ENCODE data around the gene TFAP2A. TPM values are rescaled to one million over a fixed set of nuclear protein-coding genes. Genes with fewer than 3 reads are reported as not detected.

TFAP2A gene
- total RNA-seq, 4 donors from 2014 or later, result 0.16 TPM; not detected in 3

DNA sequence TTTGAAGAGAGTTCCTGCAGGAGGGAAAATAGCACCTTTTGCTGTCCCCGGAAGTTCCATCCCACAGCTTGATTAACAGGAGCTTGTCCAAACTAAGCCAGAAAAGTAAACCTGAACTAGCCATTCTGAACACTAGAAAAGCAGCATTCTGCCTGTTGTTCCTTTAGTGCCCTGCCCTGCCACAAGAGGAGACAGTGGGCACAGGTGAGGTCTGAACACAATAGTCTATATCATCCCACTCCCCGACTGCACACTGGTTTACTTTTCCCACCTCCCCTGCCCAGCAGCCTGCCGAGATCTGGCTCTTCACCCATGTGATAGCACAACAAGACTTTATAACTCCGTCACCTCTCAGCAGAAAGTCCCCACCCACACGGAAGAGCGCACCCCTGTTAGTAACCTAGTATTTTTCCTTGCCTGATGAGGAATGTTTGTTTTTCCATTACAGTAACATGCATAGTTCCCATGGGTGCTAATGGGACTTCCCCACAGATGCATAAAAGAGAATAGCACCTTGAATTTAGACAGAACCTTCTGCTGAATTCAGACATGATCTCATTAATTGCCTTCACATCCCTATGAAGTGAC lies 59.7 kb downstream of the TFAP2A start:
- TF ChIP-seq CTCF (IDR thresholded peaks at IDR 0.05; ENCODE audit: low read depth), result no peak

- TF ChIP-seq CTCF (IDR thresholded peaks at IDR 0.05; ENCODE audit: low read depth), result no peak
Observed at GRCh38 chr6:10351791-10352190, 63.1 kb downstream of the TFAP2A start.

- TF ChIP-seq CTCF (IDR thresholded peaks at IDR 0.05; ENCODE audit: low read depth), result no peak
Observed at GRCh38 chr6:10350720-10351119, 64.2 kb downstream of the TFAP2A start.

DNA sequence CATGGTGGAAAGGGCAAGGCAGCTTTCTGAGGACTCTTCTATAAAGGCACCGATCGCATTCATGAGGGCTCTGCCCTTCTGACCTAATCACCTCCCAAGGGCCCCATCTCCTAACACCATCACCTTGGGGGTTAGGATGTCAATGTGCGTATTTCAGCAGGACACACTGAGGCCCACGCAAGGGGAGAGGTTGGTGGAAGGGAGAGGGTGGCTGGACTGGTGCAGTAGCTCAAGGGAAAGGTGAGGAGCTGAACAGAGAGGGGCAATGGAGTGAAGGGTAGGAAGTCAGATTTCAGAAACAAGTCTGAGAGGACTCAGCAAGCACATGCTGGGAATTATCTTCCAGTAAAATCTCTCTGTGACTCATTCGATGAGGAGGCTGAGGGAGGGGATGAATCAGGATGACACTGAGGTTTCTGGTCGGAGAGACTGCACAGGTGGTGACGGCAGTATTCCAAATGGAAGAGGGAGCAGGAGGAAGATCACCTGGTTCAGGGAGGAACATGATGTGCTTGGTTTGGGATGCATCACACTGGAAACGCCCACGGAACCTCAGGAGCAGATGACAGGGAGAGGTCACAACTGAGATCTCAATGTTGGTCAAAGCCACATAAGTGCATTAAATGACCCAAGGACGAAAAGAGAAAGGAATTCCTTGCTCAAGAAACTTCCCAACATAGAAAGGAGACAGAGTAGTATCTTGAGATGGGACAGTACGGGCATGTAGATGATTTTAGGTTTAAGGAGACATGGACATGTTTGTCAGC lies 67.1 kb downstream of the TFAP2A start:
- no peak for TF ChIP-seq CTCF (IDR thresholded peaks at IDR 0.05; ENCODE audit: low read depth)

Small RNAs within 50 kb of the gene (small RNA-seq; reads per million reads assigned to genes)
- not detected for gene MIR5689

Other genes starting within 250 kb of the TFAP2A start
- gene GCNT2, start 106.3 kb upstream of the TFAP2A start, total RNA-seq, result 1 to 10 TPM in 3 of 4 donors, under 1 TPM in 1; 0.57 to 8.5 (median 5.6) TPM

All from subcutaneous adipose tissue (tissue), 4 donors.